ENCODE data around the gene USP35. TPM values are rescaled to one million over a fixed set of nuclear protein-coding genes. Genes with fewer than 3 reads are reported as not detected.

The USP35 gene
- total RNA-seq, 1 donor from 2014 or later, result 5.8 TPM

DNA sequence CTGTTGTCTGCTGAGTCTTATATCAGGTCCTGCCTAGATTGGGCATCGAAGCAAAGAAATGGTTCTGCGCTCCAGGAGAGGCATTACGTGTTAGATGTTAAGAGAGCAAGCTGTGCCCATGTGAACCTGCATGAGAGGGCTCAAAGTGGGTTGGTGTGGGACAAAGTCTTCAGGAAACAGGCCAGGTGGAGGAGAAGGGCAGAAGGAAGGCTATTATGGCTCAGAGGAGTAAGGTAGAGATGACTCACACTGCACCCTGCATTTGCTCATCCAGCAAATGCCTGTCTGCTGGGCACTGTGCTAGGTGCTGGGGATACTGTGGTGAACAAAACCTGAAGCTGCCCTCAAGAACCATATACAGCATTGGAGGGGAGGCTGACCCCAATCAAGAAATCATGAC, 5.8 kb downstream of the USP35 start:
- Histone ChIP-seq H3K9me3 (replicated peaks) (no peaks in the 10 kb centered on the region), H3K4me3 (no peak overlapping the region), H3K27ac (replicated peaks) (no peak overlapping the region), H3K4me1 (peaks cover 31% of the 10 kb centered on the region), H3K36me3 (peaks cover 18% of the 10 kb centered on the region), H3K27me3 (ENCODE audit: low read depth) (no peaks in the 10 kb centered on the region)
- intact Hi-C loops (cut with micrococcal nuclease), result no loop called here
- no peak for DNase-seq
- TF ChIP-seq, protein P1, sequence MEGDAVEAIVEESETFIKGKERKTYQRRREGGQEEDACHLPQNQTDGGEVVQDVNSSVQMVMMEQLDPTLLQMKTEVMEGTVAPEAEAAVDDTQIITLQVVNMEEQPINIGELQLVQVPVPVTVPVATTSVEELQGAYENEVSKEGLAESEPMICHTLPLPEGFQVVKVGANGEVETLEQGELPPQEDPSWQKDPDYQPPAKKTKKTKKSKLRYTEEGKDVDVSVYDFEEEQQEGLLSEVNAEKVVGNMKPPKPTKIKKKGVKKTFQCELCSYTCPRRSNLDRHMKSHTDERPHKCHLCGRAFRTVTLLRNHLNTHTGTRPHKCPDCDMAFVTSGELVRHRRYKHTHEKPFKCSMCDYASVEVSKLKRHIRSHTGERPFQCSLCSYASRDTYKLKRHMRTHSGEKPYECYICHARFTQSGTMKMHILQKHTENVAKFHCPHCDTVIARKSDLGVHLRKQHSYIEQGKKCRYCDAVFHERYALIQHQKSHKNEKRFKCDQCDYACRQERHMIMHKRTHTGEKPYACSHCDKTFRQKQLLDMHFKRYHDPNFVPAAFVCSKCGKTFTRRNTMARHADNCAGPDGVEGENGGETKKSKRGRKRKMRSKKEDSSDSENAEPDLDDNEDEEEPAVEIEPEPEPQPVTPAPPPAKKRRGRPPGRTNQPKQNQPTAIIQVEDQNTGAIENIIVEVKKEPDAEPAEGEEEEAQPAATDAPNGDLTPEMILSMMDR (IDR thresholded peaks at IDR 0.05; ENCODE audit: borderline replicate concordance), result no peak

DNA sequence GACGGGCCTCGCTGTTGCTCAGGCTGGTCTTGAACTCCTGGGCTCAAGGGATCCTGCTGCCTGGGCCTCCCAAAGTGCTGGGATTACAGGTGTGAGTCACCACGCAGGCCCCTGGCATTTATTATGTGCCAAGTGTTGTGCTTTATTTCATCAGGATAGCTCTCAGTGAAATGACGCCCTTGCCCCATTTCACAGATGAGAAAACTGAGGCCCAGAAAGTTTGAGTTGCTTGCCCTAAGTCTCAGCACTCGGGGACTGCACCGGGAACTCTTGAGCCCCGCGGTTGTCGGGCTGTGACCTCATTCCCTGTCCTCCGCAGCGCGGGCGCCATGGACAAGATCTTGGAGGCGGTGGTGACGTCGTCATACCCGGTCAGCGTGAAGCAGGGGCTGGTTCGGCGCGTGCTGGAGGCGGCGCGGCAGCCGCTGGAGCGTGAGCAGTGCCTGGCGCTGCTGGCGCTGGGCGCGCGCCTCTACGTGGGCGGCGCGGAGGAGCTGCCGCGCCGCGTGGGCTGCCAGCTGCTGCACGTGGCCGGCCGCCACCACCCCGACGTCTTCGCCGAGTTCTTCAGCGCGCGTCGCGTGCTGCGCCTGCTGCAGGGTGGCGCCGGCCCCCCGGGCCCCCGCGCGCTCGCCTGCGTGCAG, 7.3 kb downstream of the USP35 start:
- peaks cover 25% of the 10 kb centered on the region for H3K4me1 ChIP-seq
- intact Hi-C loops (cut with micrococcal nuclease), result no loop called here

DNA sequence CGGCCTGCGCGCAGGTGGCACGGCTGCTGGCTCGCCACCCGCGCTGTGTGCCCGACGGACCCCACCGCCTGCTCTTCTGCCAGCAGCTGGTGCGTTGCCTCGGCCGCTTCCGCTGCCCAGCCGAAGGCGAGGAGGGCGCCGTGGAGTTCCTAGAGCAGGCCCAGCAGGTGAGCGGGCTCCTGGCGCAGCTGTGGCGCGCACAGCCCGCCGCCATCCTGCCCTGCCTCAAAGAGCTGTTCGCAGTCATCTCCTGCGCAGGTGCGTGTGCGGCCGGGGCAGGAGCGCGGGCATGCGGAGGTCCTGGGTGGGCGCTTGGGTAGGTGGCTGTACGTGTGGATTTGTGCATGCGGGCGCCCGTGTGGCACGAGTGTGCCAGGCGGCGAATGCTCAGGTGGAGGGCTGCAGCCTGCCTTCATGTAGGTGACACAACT, 8.0 kb downstream of the USP35 start:
- intact Hi-C loops (cut with micrococcal nuclease), result no loop called here
- Histone ChIP-seq H3K4me1 (peaks cover 25% of the 10 kb centered on the region), H3K4me3 (no peak overlapping the region), H3K27me3 (ENCODE audit: low read depth) (no peaks in the 10 kb centered on the region), H3K9me3 (replicated peaks) (no peaks in the 10 kb centered on the region), H3K27ac (replicated peaks) (no peak overlapping the region), H3K36me3 (peaks cover 31% of the 10 kb centered on the region)
- no peak for DNase-seq
- TF ChIP-seq, protein P1 (IDR thresholded peaks at IDR 0.05; ENCODE audit: borderline replicate concordance), result no peak

More for the DNA sequence above, 7.3 kb downstream of the USP35 start:
- DNase-seq, result no peak
- peaks cover 30% of the 10 kb centered on the region for H3K36me3 ChIP-seq
- TF ChIP-seq, protein P1 (IDR thresholded peaks at IDR 0.05; ENCODE audit: borderline replicate concordance), result no peak
- H3K27ac ChIP-seq (replicated peaks), result no peak overlapping the region
- H3K27me3 ChIP-seq (ENCODE audit: low read depth), result no peaks in the 10 kb centered on the region
- no peaks in the 10 kb centered on the region for H3K9me3 ChIP-seq (replicated peaks)
- no peak overlapping the region for H3K4me3 ChIP-seq

DNA sequence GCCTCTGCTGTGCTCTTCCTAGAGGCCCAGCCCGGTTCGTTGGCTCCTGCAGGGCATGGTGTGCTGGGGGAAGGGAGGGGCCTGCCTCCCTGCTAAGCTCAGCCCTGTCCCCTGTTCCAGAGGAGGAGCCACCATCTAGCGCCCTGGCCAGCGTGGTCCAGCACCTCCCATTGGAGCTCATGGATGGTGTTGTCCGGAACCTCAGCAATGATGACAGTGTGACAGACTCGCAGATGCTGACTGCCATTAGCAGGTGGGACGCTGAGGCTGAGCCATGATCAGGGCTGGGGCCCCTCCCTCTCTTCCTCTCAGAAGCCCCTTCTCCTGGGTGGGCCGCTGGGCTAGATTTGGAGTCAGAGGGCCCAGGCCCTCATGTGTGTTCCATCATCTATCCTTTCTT, 9.1 kb downstream of the USP35 start:
- intact Hi-C loops (cut with micrococcal nuclease), result no loop called here
- H3K4me3 ChIP-seq, result no peak overlapping the region
- no peaks in the 10 kb centered on the region for H3K9me3 ChIP-seq (replicated peaks)
- peaks cover 20% of the 10 kb centered on the region for H3K4me1 ChIP-seq
- no peak overlapping the region for H3K27ac ChIP-seq (replicated peaks)
- H3K36me3 ChIP-seq, result peaks cover 31% of the 10 kb centered on the region
- DNase-seq, result no peak
- no peaks in the 10 kb centered on the region for H3K27me3 ChIP-seq (ENCODE audit: low read depth)
- TF ChIP-seq, protein P1 (IDR thresholded peaks at IDR 0.05; ENCODE audit: borderline replicate concordance), result no peak

DNA sequence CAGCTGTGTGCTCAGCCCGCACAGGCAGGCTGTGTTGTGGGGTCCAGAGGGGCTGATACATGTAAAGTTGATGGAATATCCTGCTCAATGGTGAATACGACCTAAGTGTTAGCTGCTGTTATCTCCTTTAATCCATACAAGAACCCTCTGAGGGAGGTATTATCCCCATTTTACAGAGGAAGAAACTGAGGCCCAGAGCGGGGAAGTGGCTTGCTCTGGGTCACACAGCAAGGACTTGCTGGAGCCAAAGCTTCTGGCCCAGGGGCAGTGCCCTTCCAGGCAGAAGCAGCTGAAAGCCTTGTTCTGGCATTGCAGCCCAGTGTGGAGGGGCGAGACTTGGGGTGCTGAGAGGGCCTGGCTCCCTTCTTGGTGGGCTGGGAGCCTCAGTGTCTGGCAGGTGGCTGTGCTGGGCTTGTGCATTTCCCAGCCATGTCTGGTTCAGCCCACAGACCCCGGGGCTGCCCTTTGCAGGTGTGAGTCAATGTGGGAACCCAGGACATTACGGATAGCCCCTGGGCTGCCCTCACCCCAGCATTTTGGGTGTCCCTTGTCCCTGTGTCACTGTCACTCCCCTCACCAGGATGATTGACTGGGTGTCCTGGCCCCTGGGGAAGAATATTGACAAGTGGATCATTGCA, 10.4 kb downstream of the USP35 start:
- H3K9me3 ChIP-seq (replicated peaks), result no peaks in the 10 kb centered on the region
- no peaks in the 10 kb centered on the region for H3K27me3 ChIP-seq (ENCODE audit: low read depth)
- no peak overlapping the region for H3K27ac ChIP-seq (replicated peaks)
- H3K4me3 ChIP-seq, result no peak overlapping the region
- intact Hi-C loops (cut with micrococcal nuclease), result no loop called here
- H3K4me1 ChIP-seq, result peaks cover 18% of the 10 kb centered on the region
- DNase-seq, result no peak
- H3K36me3 ChIP-seq, result peaks cover 31% of the 10 kb centered on the region
- TF ChIP-seq, protein P1 (IDR thresholded peaks at IDR 0.05; ENCODE audit: borderline replicate concordance), result no peak

Data from left ventricle myocardium inferior (tissue), 1 donor.